CD4-positive, alpha-beta T cell treated with Interleukin-15 for 1 hour (primary cell): Measurements from ENCODE around the gene RAB37.
A peak's percentile ranks its signal among the peaks of the same experiment; 100 is the strongest.

ENCODE experiments used
- DNase-seq: peaks from one replicate; pipeline ENCODE4 v3.0.0-alpha.2; 2020

The RAB37 gene

DNA sequence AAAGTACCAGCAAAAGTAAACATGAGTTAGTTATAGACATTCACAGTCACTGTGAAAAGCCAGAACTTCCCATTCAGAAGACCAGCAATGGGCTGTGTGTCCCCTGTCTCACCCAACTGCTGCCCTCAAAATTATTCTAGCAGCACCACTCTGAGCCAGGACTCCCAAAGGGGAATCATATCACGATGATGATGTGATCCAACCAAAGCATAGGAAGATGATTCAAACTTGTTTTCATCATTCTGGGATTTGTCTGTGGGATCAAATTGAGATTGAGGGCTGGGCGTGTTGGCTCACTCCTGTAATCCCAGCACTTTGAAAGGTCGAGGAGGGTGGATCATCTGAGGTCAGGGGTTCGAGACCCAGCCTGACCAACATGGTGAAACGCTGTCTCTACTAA, 45.5 kb downstream of the RAB37 start:
- DNase-seq, result no peak

DNA sequence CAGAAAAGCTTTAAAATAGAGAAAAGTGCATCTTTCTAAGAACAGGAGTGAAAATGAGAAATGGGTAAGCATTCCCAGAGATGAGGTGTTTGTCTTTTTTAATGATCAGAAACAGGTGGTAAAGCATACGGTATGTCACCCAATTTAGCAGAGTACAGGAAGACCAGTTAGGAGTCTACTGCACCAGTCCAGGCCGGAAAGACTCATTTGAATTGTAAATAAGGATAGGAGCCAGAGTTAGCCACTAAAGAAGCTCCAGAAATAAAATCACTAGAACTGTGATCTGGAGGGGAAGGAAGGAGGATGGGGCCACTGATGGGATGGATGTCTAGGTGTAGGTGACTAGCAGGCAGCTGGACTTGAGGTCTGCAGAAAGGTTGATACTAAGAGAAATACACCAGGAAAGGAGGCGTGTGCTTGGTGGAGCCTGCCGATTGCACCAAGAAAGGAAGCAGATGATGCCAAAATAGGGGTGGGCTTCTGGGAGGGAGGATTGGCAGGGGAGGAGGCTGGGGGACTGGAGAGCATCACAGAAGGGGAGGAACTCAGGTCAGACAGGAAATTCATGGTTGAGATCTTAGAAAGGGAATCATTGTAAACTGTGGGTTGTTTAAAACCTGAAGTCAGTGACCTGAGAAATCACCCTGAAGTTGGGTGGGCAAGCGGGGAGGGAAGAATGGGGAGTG, 47.2 kb downstream of the RAB37 start:
- DNase-seq, result no peak

DNA sequence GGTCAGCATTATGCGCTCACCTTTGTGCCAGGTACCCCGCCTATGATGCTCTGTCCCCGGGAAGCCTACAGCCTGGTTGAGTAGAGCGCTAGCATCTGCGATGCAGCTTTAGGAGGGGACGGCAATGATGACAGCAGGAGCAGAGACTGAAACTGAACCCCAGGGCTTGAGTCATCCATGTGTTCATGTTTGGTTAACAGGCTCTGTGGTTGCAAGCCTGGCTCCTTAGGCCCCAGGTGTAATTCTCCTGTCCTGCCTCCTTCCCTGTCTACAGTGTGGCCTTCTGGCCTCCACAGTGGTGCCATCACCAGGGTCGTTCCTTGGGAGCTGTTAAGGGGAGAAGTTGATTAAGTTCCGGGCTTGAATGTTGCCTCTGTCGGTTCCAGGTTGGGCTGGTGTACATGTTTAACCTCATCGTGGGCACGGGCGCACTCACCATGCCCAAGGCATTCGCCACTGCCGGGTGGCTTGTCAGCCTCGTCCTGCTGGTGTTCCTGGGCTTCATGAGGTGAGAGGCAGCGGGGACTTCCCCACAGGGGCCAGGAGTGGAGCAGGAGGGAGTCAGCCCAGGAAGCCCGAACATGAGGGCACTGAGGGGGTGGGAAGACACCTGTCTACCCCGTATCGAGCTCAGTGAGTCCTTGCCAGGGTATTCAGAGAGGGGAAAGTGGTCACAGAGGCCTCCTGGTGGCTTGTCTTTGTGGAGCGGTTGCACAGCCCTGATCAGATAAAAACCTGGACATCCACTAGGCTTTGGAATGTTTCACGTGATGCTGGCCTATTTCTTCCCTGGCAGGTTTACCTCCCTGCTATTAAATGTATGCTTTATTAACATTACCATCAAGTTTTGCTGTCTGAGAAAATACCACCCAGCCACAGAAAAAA, 48.3 kb downstream of the RAB37 start:
- DNase-seq, result no peak

DNA sequence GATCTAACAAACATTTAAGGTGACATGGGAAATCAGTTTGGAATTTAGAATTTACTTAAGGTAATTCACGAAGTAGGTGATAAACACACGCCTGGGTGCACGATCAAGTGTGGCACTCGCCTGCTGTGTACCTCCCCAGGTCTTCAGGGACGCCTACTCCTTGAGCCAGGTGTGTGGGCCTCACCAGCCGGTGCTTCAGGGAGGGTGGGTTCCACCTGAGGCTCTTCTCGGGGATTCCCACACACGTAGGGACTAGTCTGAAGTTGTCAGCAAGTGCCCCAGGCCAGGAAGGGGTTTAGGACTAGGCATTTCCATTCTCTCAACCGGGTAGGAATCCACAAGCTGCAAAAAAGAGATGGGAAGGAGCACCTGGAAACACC, 48.9 kb downstream of the RAB37 start:
- no peak for DNase-seq

- peak; percentile 68 for DNase-seq
Measured at GRCh38 chr17:74786431-74787055, 49.5 kb downstream of the RAB37 start.

GRCh38 chr17:74790161-74791058, 53.4 kb downstream of the RAB37 start:
- DNase-seq, result no peak

DNA sequence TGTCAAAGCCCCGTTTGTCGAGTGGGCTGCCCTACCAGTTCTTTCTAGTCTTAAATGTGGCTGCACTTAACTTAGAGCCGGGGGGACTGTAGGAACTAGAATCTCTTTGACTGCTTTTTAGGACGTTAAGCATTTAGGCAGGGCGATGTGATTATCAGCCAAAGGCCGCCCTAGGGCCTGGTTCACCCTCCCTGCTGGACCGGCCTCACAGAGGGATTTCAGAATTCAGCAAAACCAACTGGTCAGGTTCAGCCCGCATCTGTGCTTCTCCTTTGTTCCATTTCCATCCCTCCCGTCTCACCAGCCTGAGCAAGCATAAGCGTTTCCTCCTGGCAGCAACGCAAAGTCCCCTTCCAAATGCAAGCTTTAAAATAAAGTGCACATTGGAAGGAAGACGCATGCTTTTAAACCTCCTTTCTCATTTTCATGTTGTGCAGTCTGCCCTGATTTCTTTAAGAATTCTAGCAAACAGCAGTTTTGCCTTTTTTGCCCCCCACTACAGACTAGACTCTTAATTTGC, 55.6 kb downstream of the RAB37 start:
- DNase-seq, result no peak

DNA sequence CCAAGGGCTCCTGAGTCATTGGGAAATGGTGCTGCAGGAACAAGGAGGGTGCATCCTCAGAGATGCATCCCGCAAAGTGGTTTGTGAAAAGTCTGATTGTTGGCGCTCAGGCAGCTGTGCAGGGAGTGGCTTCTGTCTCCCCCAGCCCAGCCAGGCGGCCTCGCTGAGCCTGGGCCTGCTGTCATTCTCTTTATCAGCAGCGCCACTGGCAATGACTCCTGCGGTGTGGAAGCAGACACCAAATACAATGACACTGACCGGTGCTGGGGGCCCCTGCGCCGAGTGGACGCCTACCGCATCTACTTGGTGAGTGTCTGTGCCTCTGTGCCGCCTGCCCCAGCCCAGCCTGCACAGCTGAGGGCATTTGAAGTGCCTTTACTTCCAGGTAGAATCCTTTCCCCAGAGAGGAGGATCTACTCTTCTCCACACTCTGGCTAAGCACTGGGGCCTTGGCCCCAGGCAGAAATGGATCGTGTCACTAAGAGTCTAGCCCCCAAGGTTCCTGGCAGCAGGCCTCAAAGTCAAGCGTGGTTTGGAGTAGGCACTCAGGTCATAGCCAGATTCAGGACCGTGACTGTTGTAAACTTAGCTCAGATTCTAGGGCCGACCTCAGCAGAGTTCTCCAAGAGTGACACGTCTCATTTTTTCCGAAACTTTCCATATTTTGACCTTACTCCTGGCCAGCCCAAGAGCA, 58.4 kb downstream of the RAB37 start:
- DNase-seq, result no peak

DNA sequence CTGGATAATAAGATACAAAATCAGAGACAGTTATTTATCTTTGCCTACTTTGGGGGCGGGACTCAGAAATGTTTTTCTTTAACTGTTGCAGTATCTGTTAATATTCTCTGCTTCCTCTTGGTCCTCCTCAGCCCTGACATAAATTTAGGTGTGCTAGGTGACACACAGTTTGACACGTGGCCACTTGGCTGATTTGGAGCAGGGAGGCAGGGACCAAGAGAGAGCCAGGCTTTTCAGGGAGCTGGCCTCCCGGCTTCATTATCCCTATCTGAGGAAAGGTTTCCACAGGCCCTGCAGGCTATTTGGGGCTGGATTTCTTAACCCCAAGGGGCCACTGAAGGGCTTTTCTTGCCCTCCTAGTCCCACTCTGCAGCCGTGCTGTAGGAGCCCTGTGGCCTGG, 59.2 kb downstream of the RAB37 start:
- no peak for DNase-seq

DNA sequence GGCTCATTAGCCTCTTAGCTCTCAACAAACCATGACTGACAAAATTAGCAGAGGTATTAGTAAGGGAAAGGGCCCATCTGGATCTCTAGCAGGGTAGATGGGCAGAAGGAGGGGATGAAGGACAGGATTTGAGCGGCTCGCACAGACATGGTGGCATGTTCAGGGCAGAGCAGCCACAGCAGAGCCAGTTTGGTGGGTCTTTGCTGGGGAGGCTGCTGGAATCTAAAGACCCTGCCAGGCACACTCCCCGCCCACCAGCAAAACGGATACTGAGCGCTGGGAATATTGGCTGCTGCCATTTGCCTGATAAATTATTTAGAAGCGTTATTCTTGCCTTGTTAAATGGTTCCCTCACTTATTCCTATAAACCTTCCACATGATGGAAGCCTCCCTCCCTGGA, 59.8 kb downstream of the RAB37 start:
- DNase-seq, result no peak
